Tibial nerve (tissue), 4 donors: ENCODE results near the gene IER3. TPM values are rescaled to one million over a fixed set of nuclear protein-coding genes. Genes with fewer than 3 reads are reported as not detected.
"Not testable (repeated sequence)": the region's sequence is repeated elsewhere in the genome, so short reads cannot be mapped to it uniquely, and the experiment has no call there.

Experiments used
- DNase-seq, 2 donors: peaks; one replicate each; pipeline ENCODE4 v3.0.0-alpha.2; 2019; ENCODE audit warnings: low spot score in 2 of 2
- H3K27ac ChIP-seq, 4 donors: fragments of 200-600 bp; sonication (generic) in 3 of 4; one replicate each; pipeline ENCODE4 v1.5.1; 2017 to 2019; ENCODE audit warnings: mild to moderate bottlenecking in 1 of 4
- H3K27me3 ChIP-seq, 2 donors: fragments of 200-600 bp; sonication (generic) in 1 of 2; one replicate each; pipeline versions ENCODE4 v1.5.1 to v1.6.0; 2017 to 2019
- H3K36me3 ChIP-seq, 3 donors: fragments of 200-600 bp; sonication (generic); one replicate each; pipeline ENCODE4 v1.5.1; 2018 to 2019
- H3K4me1 ChIP-seq, 4 donors: fragments of 200-600 bp; sonication (generic) in 3 of 4; one replicate each; pipeline ENCODE4 v1.5.1; 2017 to 2019
- H3K4me3 ChIP-seq, 4 donors: fragments of 200-600 bp; sonication (generic) in 3 of 4; one replicate each; pipeline ENCODE4 v1.5.1; 2017 to 2019; ENCODE audit warnings: mild to moderate bottlenecking in 1 of 4, moderate library complexity in 1 of 4
- H3K9me3 ChIP-seq, 4 donors: fragments of 200-600 bp; sonication (generic) in 3 of 4; one replicate each; pipeline ENCODE4 v1.5.1; 2017 to 2019
- EP300 ChIP-seq, 2 donors: sonication (generic); formaldehyde crosslinking; IDR thresholded peaks; one replicate each; pipeline ENCODE4 v1.6.1; 2017; ENCODE audit warnings: antibody characterized with exemption in 2 of 2, mild to moderate bottlenecking in 1 of 2
- POLR2A ChIP-seq, 2 donors: fragments of 450-650 bp; IDR thresholded peaks; one replicate each; pipeline ENCODE4 v1.6.1; 2017; ENCODE audit warnings: antibody characterized with exemption in 2 of 2, mild to moderate bottlenecking in 2 of 2, moderate library complexity in 2 of 2
- WGBS, 2 donors: methylation state at CpG; one replicate each; pipeline ENCODE4 v1.1.5; 2018; 5-methylcytosine and 5-hydroxymethylcytosine counted together
- total RNA-seq, 4 donors: library from RNA; depleted of rRNA; stranded (reverse); fragments of >200 nt; gene quantifications; one replicate each; pipeline ENCODE4 v1.1.0, GENCODE V29; 2016
- TF ChIP-seq, protein P1 (sequence below), 5 experiments: fragments of 200-600 bp in 3 of 5; fragments of 450-650 bp in 2 of 5; sonication (generic) in 3 of 5; IDR thresholded peaks; one replicate each; pipeline ENCODE4 v1.5.1; 2016 to 2019; ENCODE audit warnings: antibody characterized with exemption in 5 of 5, mild to moderate bottlenecking in 3 of 5, moderate library complexity in 2 of 5

IER3 gene
- total RNA-seq, 4 donors from 2014 or later = 4.5 to 15.3 (median 8.0) TPM

DNA sequence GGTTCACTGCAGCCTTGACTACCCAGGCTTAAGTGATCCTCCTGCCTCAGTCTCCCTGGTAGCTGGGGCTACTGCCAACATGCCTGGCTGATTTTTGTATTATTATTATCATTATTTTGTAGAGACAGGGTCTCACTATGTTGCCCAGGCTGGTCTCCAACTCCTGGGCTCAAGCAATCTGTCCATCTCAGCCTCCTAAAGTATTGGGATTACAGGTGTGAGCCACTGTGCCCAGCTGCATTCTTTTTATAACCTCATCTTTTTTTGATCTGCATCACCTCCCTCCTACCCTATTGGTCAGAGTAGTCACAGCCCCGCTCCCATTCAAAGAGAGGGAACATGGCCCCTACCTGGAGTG, 23.6 kb upstream of the IER3 start:
- Histone ChIP-seq H3K4me3 (no peak overlapping the region), H3K36me3 (no peaks in the 10 kb centered on the region), H3K9me3 (no peaks in the 10 kb centered on the region), H3K27ac (no peak overlapping the region), H3K4me1 (peaks cover 0 to 24% (median 19%) of the 10 kb centered on the region in 4 donors), H3K27me3 (no peaks in the 10 kb centered on the region)
- DNase-seq = no peak
- WGBS, 2 donors = 97 to 100% methylated on average over 1 of the region's 1 CpG
- TF ChIP-seq, protein P1, sequence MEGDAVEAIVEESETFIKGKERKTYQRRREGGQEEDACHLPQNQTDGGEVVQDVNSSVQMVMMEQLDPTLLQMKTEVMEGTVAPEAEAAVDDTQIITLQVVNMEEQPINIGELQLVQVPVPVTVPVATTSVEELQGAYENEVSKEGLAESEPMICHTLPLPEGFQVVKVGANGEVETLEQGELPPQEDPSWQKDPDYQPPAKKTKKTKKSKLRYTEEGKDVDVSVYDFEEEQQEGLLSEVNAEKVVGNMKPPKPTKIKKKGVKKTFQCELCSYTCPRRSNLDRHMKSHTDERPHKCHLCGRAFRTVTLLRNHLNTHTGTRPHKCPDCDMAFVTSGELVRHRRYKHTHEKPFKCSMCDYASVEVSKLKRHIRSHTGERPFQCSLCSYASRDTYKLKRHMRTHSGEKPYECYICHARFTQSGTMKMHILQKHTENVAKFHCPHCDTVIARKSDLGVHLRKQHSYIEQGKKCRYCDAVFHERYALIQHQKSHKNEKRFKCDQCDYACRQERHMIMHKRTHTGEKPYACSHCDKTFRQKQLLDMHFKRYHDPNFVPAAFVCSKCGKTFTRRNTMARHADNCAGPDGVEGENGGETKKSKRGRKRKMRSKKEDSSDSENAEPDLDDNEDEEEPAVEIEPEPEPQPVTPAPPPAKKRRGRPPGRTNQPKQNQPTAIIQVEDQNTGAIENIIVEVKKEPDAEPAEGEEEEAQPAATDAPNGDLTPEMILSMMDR (IDR thresholded peaks at IDR 0.05) = no peak
- TF ChIP-seq EP300 (IDR thresholded peaks at IDR 0.05) (no peak), POLR2A (IDR thresholded peaks at IDR 0.05) (no peak)

DNA sequence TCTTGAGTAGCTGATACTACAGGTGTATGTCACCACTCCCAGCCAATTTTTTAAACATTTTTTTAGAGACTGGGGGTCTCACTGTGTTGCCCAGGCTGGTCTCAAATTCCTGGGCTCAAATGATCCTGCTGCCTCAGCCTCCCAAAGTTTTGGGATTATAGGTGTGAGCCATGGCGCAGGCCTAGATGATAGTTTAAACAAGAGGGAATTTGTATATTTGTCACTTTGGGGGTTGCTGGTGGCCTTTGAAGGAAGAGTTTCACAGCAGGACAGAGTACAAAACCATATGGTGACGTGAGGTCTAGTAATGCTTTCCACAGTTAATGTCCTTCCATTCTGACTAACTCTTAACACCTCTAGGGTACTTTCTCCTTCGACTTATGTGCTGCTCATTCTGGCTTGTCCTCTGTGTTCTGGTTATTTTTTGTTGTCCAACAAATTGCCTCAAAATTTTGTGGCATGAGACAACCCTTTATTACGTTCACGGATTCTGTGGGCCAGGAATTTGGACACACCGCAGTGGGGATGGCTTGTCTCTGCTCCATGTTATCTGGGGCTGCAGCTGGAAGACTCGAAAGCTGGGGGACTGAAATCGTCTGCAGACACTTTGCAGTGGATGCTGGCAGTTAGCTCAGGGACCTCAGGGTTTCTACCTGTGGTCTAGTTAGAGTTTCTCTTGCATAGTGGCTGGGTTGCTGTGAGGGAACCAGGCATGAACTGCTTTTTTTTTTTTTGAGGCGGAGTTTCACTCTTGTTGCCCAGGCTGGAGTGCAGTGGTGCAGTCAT, 23.0 kb upstream of the IER3 start:
- H3K27me3 ChIP-seq = no peaks in the 10 kb centered on the region
- DNase-seq = no peak
- TF ChIP-seq POLR2A (IDR thresholded peaks at IDR 0.05) = no peak
- TF ChIP-seq, protein P1 (IDR thresholded peaks at IDR 0.05) = no peak
- no peak for TF ChIP-seq EP300 (IDR thresholded peaks at IDR 0.05)
- no peaks in the 10 kb centered on the region for H3K36me3 ChIP-seq
- no peak overlapping the region for H3K27ac ChIP-seq
- no peaks in the 10 kb centered on the region for H3K9me3 ChIP-seq
- 79% methylated on average over 9 of the region's 9 CpGs for WGBS, 2 donors
- H3K4me3 ChIP-seq = no peak overlapping the region
- peaks cover 0 to 24% (median 19%) of the 10 kb centered on the region in 4 donors for H3K4me1 ChIP-seq

DNA sequence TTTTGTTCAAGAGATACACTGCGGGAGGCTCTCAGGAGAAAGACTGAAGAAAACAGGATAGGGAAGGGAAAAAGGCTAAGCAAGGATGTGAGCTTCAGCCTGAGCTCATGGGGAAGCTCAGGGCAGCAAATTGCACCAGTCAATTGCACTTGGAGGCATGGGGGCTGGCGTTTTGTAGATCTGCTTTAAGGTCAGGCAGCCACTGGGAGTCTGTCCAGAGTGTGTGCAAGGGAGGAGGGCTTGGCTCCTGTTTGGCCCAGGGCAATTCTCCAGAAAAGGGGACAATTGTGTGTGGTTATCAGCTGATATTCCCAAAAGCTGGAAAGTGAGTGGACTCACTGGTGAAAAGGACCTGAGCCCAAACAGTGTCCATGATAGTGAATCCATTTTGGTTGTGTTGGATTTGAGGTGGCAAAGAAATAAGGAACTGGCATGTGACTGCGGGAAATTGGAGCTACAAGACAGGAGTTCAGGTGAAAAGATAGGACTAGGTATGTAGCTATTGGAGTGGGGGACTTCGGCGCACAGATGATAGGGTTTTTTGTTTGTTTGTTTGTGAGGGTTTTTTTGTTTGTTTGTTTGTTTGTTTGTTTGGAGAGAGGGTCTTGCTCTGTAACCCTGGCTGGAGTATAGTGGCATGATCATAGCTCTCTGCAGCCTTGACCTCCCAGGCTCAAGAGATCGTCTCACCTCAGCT, 22.3 kb upstream of the IER3 start:
- H3K4me3 ChIP-seq = no peak overlapping the region
- no peaks in the 10 kb centered on the region for H3K27me3 ChIP-seq
- H3K36me3 ChIP-seq = no peaks in the 10 kb centered on the region
- DNase-seq = no peak
- H3K4me1 ChIP-seq = peaks cover 0 to 24% (median 19%) of the 10 kb centered on the region in 4 donors
- no peak overlapping the region for H3K27ac ChIP-seq
- TF ChIP-seq POLR2A (IDR thresholded peaks at IDR 0.05) = no peak
- no peak for TF ChIP-seq EP300 (IDR thresholded peaks at IDR 0.05)
- TF ChIP-seq, protein P1 (IDR thresholded peaks at IDR 0.05) = no peak
- no peaks in the 10 kb centered on the region for H3K9me3 ChIP-seq
- 80 to 82% methylated on average over 6 of the region's 6 CpGs for WGBS, 2 donors

DNA sequence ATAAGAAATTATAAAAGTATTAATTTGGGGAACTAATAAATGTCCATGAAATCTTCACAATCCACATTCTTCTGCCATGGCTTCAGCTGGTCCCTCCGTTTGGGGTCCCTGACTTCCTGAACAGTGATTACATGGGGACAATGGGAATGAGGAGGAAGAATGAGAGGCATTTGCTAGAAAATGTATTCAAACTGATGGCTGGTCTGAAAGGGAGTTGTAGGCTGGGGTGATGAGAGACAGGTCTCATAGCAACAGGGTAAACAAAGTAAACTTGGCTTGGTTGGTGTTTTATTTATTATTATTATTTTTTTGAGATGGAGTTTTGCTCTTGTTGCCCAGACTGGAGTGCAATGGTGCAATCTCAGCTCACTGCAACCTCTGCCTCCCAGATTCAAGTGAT, 21.1 kb upstream of the IER3 start:
- not testable (repeated sequence) for H3K4me3 ChIP-seq, H3K27ac ChIP-seq, H3K36me3 ChIP-seq, DNase-seq, H3K9me3 ChIP-seq, H3K27me3 ChIP-seq
- peaks cover 0 to 24% (median 20%) of the 10 kb centered on the region in 4 donors for H3K4me1 ChIP-seq
- WGBS, 2 donors = 25 to 41% methylated on average over 1 of the region's 1 CpG

DNA sequence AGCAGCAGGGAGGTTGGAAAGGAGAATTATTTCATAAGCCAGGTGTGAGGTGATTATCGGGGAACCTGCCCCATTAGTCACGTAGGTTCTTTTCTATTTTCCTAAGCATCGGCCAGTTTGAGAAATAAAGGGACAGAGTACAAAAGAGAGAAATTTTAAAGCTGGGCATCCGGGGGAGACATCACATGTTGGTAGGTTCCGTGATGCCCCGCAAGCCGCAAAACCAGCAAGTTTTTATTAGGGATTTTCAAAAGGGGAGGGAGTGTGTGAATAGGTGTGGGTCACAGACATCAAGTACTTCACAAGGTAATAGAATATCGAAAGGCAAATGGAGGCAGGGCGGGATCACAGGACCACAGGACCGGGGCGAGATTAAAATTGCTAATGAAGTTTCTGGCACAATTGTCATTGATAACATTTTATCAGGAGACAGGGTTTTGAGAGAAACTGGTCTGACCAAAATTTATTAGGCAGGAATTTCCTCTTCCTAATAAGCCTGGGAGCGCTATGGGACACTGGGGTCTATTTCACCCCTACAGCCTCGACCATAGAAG, 20.2 kb upstream of the IER3 start:
- not testable (repeated sequence) for H3K27me3 ChIP-seq, H3K36me3 ChIP-seq, H3K27ac ChIP-seq, DNase-seq, H3K9me3 ChIP-seq, H3K4me3 ChIP-seq
- WGBS, 2 donors = 65 to 69% methylated on average over 13 of the region's 13 CpGs
- H3K4me1 ChIP-seq = peaks cover 0 to 19% (median 17%) of the 10 kb centered on the region in 4 donors
